ENCODE measurements around the gene C16orf95.
"Not testable (repeated sequence)": the region's sequence is repeated elsewhere in the genome, so short reads cannot be mapped to it uniquely, and the experiment has no call there.

The C16orf95 gene

DNA sequence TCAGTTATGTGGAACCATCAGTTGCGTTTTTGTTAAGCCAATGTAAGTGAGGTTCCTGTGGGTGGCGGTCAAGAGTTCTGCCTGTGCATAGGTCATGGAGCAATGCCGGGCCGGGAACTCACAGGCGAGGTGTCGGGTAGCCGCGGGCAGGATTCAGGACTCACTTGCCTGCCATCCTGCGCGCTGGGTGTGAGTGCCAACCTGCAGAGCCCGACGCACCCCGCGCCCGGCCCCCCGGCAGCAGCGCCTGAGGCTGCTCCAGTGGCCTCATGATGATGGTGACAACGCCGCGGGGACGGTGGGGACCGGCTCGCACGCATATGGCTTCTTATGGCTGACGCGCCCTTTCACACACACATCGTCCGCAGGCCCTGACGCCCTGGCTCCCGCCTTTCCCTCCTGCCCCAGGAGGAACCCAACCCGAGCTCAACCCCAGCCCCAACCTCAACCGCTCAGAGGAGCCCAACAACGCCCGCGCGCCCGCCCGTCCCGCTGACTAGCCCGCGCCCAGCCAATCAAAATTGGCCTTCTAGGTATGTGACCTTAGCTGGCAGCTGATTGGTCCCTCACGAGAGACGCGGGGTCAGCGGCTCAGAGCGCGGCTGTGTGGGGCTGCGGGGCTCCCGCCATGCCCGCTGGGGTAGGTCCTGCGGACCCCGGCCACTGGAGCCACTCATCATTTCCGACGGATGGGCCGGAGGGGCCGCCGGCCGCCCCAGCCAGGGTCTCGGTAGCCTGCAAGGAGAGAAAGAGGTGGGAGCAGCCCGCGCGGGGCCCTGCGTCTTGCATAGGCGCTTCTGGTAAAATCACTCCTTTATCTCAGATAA, at the start of gene C16orf95:
Gene C16orf95 (minus strand): TSS at position 470 of the 827 bp plus-strand sequence. CDS start 150 bp downstream, at position 320.
- TF ChIP-seq, protein P1, sequence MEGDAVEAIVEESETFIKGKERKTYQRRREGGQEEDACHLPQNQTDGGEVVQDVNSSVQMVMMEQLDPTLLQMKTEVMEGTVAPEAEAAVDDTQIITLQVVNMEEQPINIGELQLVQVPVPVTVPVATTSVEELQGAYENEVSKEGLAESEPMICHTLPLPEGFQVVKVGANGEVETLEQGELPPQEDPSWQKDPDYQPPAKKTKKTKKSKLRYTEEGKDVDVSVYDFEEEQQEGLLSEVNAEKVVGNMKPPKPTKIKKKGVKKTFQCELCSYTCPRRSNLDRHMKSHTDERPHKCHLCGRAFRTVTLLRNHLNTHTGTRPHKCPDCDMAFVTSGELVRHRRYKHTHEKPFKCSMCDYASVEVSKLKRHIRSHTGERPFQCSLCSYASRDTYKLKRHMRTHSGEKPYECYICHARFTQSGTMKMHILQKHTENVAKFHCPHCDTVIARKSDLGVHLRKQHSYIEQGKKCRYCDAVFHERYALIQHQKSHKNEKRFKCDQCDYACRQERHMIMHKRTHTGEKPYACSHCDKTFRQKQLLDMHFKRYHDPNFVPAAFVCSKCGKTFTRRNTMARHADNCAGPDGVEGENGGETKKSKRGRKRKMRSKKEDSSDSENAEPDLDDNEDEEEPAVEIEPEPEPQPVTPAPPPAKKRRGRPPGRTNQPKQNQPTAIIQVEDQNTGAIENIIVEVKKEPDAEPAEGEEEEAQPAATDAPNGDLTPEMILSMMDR (IDR thresholded peaks at IDR 0.05; ENCODE audit: insufficient read depth, low read depth, low read length, missing control alignments) = peak; percentile 71
- H3K4me3 ChIP-seq (ENCODE audit: low read depth, low read length) = peak within 1 kb of the TSS; percentile 84
- peak; percentile 96 for DNase-seq (ENCODE audit: low read depth)

- TF ChIP-seq, protein P1 (IDR thresholded peaks at IDR 0.05; ENCODE audit: insufficient read depth, low read depth, low read length, missing control alignments) = no peak
- no peak for DNase-seq (ENCODE audit: low read depth)
- H3K4me3 ChIP-seq (ENCODE audit: low read depth, low read length) = no peak overlapping the region
Measured at GRCh38 chr16:87366930-87367329, 49.7 kb upstream of the C16orf95 start.

DNA sequence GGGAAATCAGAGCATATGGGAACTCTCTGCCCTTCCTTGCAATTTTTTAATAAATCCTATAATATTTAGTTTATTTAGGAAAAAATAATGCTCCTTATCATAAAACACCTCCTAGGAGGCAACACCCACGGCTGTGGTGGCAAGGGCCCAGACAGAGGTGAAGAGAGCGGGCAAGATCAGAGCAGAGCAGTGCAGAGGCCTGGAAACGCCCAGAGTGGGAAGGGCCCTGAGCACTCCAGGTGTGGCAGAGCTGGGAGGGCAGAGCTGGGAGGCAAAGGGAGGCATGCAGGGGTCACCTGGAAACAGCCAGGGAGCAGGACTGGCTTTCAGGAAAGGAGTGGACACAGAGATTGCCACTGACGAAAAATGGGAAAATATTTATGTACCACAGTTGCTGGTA, 49.1 kb upstream of the C16orf95 start:
- TF ChIP-seq, protein P1 (IDR thresholded peaks at IDR 0.05; ENCODE audit: insufficient read depth, low read depth, low read length, missing control alignments) = no peak
- H3K4me3 ChIP-seq (ENCODE audit: low read depth, low read length) = no peak overlapping the region
- DNase-seq (ENCODE audit: low read depth) = no peak

GRCh38 chr16:87365021-87365713, 48.0 kb upstream of the C16orf95 start:
- no peak for DNase-seq (ENCODE audit: low read depth)
- TF ChIP-seq, protein P1 (IDR thresholded peaks at IDR 0.05; ENCODE audit: insufficient read depth, low read depth, low read length, missing control alignments) = no peak
- H3K4me3 ChIP-seq (ENCODE audit: low read depth, low read length) = no peak overlapping the region

- TF ChIP-seq, protein P1 (IDR thresholded peaks at IDR 0.05; ENCODE audit: insufficient read depth, low read depth, low read length, missing control alignments) = no peak
- H3K4me3 ChIP-seq (ENCODE audit: low read depth, low read length) = no peak overlapping the region
- DNase-seq (ENCODE audit: low read depth) = no peak
Measured at GRCh38 chr16:87363771-87364455, 46.7 kb upstream of the C16orf95 start.

GRCh38 chr16:87362828-87363559, 45.8 kb upstream of the C16orf95 start:
- not testable (repeated sequence) for H3K4me3 ChIP-seq (ENCODE audit: low read depth, low read length); DNase-seq (ENCODE audit: low read depth)
